Heart left ventricle (tissue), 13 donors: Measurements from ENCODE around the gene GPC6.

Experiments used
- CTCF ChIP-seq, 12 donors: fragments of 200-600 bp; sonication (generic) in 4 of 12; IDR thresholded peaks; one replicate each; pipeline versions ENCODE4 v1.5.0 to v1.8.0; 2018 to 2022; ENCODE audit warnings: antibody characterized with exemption in 12 of 12, mild to moderate bottlenecking in 5 of 12
- POLR2A ChIP-seq, 2 donors: fragments of 450-650 bp; IDR thresholded peaks; one replicate each; pipeline ENCODE4 v1.6.1; 2017; ENCODE audit warnings: antibody characterized with exemption in 2 of 2, mild to moderate bottlenecking in 2 of 2, moderate library complexity in 2 of 2
- donor health status: ischemic (EF 13 %, LVEDD 7.1; RV severe dilation, severe dysfunction).
- donor health status: DM: no; HTN: yes; CAD: no.
- donor health status: DM: no; HTN: no; CAD: no.
- donor health status: ischemic (EF 25% LVEDD 6.9; RV normal size, moderate dysfunction).
- donor health status: ischemic (EF 25% LVEDD 5.7; RV mildly dilated, moderate dysfunction).
- donor health status: ischemic (EF 35%, LVEDD 5.7; RV mildly dilated, moderate dysfunction).
- donor health status: nonischemic (EF 11% LVEDD 7.7; RV severe dilation, severe dysfunction).
- donor health status: DM: yes; HTN: yes; CAD: no.
- donor health status: PGD.
- donor health status: ischemic (EF 29% LVEDD 5.4; RV normal size, mild dysfunction).
- donor health status: nonischemic (EF 23%, LVEDD 6.1; RV moderate dilation, normal function).

DNA sequence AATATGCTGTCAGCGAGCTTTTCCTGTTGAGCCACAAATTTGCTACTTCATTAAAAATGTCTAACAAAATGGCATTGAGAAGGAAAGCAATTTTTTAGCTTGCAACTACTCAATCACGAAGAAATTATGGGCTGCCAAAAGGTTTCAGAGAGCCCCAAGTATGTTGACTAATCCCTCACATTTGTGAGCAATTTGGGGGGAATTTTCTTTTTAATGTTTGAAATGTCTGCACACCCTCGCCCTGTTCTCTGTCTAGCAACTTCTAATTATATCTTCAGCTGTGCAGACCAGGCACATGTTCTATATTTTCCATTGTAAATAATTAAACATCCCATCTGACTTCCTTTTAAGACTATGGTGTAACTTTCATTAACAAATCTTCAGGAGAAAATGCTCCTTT lies 1060.0 kb downstream of the GPC6 start:
- TF ChIP-seq POLR2A (IDR thresholded peaks at IDR 0.05) (no peak), CTCF (IDR thresholded peaks at IDR 0.05) (no peak)
